Posterior vena cava (tissue), 2 donors: Measurements from ENCODE around the gene DCDC2. TPM values are rescaled to one million over a fixed set of nuclear protein-coding genes. Genes with fewer than 3 reads are reported as not detected.
"Not testable (repeated sequence)": the region's sequence is repeated elsewhere in the genome, so short reads cannot be mapped to it uniquely, and the experiment has no call there.

Source experiments
- DNase-seq: peaks from one replicate; pipeline ENCODE4 v3.0.0-alpha.2; 2020; ENCODE audit warnings: low spot score
- intact Hi-C, 2 donors: fragments of 100-400 bp; cut with DNase I; formaldehyde crosslinking; loops; one replicate each; pipeline versions ENCODE4 v1.14.1 to v1.14.2; 2022 to 2023
- long read RNA-seq, 2 donors: library from polyadenylated mRNA; unstranded; transcript quantifications; one replicate each; pipeline ENCODE4 v2.0.0, GENCODE V29; 2020 to 2021
- total RNA-seq, 2 donors: library from RNA; stranded (reverse); fragmentation: NEBNext Ultra II Directional; extraction: Animal tissue kit (Norgen Biotek cat#: 25700); gene quantifications; one replicate each; pipeline ENCODE4 v1.2.1, GENCODE V29; 2021
- donor health status: DM: yes; HTN: yes; CAD: no.
- donor health status: DM: yes; HTN: yes; CAD: no.

DCDC2 gene
- total RNA-seq, result not detected
- long read RNA-seq, donor 1, result 0 reads
- long read RNA-seq, donor 2, result 0 reads

- intact Hi-C loops, result no loop called here
- peak; percentile 81 for DNase-seq
Measured at GRCh38 chr6:24357336-24358218, at the start of gene DCDC2. TSS of gene DCDC2 (minus strand) at chr6:24358059. CDS start at chr6:24357750, 309 bp downstream.

GRCh38 chr6:24405262-24405661 lies 47.4 kb upstream of the DCDC2 start:
- no peak for DNase-seq
- intact Hi-C loops, result no loop called here

DNA sequence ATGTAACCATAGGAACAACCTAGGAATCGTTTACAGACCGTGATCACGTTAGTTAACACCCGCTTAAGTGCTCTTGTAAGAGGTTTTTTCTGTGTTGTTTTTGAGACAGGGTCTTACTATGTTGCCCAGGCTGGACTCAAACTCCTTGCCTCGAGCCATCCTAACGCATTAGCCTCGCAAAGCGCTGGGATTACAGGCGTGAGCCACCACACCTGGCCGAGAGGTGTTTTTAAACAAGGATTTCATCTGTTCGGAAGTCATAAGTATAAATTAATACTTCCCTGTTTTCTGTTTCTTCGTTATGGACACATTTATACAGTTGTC lies 45.6 kb upstream of the DCDC2 start:
- intact Hi-C loops, result no loop called here
- no peak for DNase-seq

DNA sequence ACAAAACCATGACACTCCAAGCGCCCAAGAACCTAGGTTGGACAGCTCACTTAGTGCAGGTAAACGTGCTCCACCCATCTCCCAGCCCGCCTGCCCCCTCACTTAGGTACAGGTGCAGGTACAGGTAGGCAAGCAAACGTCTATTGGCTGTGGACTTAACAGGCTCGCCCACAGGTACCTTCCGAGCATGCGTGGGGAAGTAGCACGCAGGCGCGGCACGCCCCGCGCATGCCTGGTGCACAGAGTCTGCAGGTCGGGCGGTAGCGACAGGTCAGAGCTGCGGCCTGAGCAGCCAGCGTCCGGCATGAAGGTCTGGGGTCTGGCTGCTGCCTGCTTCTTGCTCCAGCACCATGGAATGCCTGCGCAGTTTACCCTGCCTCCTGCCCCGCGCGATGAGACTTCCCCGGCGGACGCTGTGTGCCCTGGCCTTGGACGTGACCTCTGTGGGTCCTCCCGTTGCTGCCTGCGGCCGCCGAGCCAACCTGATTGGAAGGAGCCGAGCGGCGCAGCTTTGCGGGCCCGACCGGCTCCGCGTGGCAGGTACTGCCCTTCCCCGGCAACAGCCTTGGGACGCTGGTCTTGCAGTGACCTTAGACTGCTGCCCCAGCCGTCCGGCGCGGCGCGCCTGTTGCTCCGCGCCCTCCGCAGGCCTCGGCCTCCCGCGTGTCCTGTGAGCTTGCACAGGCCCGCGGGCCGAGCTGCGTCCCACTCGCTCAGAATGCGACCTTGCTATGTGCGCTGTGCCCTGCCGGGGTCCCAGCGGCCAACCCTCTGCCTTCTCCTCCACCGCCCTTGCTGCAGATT lies 45.0 kb upstream of the DCDC2 start, which contains the start of gene MRS2:
Gene MRS2, plus strand, starts transcription at position 240 of the 804 bp plus-strand sequence. Its CDS starts 111 bp downstream, at position 351.
- intact Hi-C loops, result no loop called here
- peak; percentile 93 for DNase-seq

- intact Hi-C loops, result no loop called here
- DNase-seq, result no peak
Measured at GRCh38 chr6:24401458-24401857, 43.6 kb upstream of the DCDC2 start.

- intact Hi-C loops, DNase-seq: not testable (repeated sequence)
Measured at GRCh38 chr6:24400045-24401039, 42.5 kb upstream of the DCDC2 start.

- DNase-seq, result no peak
- intact Hi-C loops, result loop anchor here in 1 of 2 donors (5.0 kb wide), 1 partner anchor 1145 kb away; no protein-coding TSS in a partner anchor
Measured at GRCh38 chr6:24397631-24398030, 39.8 kb upstream of the DCDC2 start.

- intact Hi-C loops, result loop anchor here in 1 of 2 donors (5.0 kb wide), 1 partner anchor 1145 kb away; no protein-coding TSS in a partner anchor
- no peak for DNase-seq
Measured at GRCh38 chr6:24396824-24397223, 39.0 kb upstream of the DCDC2 start.

DNA sequence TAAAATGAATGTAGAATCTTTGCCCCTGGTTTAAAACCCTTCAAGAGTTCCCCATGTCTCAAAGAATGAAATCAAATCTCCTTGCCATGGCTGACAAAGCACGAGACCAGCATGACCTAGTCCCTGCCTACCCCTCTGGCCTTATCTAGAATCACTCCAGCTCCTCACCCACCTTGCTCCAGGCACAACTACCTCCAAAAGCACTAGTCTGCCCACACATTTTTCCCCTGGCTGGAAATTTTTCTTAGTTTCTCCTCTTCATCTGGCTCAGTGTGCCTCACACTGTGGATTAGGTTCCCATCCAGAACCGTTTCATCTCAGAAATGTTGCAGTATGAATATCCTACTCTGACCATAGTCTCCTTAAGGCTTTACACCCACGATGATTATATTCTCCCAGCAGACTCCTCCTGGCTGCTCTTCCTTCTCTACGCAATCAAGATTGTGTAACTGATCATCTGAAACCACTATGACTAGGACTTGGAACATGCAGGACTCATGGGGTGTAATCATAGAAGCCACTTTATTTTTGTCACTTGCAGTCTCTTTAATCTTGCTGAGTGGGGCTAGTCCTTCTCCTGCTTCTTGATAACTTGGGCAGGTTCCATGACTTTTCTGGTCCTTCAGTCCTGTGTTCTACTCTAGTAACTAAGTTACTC lies 37.0 kb upstream of the DCDC2 start:
- intact Hi-C loops, result loop anchor here in 1 of 2 donors (5.0 kb wide), 1 partner anchor 1147 kb away; no protein-coding TSS in a partner anchor

GRCh38 chr6:24394061-24394779 lies 36.4 kb upstream of the DCDC2 start:
- intact Hi-C loops, result no loop called here
- no peak for DNase-seq

More for the DNA sequence above, 37.0 kb upstream of the DCDC2 start:
- no peak for DNase-seq

- intact Hi-C loops, result no loop called here
- DNase-seq, result no peak
Measured at GRCh38 chr6:24391756-24392405, 34.0 kb upstream of the DCDC2 start.

DNA sequence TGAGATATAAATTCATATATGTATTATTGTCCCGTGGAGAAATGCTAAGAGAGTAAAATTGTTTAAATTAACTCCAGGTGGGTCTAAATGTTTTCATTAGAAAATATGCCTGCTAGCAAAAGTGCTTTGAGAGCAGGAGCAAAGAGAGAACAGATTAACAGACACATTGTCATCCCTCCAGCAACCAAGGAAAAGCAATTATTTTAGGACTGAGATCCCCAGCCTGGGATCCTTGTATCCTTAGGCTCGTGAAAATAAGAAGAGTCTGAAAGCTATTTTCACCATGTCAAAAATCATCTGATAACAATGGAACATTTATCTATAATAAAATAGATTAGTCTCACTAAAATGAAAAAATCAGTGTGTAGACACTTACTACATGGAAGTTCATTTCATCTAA lies 33.3 kb upstream of the DCDC2 start:
- intact Hi-C loops, result no loop called here
- DNase-seq, result no peak

DNA sequence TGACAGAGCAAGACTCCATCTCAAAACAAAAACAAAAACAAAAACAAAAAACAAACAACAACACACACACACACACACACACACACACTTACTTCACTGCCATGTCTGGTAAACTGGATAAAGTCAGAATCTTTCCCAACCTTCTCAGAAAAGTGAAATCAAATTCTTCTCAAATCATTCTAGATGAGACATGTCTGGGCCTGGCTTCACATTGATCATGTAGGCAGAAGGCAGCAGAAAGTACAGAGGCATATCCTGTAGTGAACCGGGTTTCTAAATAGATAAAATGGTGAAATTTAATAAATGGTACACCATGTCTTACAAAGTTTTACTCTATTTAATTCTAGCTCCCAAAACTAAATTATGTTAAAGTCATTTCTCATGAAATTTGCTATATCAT lies 30.0 kb upstream of the DCDC2 start:
- intact Hi-C loops, result no loop called here
- no peak for DNase-seq

DNA sequence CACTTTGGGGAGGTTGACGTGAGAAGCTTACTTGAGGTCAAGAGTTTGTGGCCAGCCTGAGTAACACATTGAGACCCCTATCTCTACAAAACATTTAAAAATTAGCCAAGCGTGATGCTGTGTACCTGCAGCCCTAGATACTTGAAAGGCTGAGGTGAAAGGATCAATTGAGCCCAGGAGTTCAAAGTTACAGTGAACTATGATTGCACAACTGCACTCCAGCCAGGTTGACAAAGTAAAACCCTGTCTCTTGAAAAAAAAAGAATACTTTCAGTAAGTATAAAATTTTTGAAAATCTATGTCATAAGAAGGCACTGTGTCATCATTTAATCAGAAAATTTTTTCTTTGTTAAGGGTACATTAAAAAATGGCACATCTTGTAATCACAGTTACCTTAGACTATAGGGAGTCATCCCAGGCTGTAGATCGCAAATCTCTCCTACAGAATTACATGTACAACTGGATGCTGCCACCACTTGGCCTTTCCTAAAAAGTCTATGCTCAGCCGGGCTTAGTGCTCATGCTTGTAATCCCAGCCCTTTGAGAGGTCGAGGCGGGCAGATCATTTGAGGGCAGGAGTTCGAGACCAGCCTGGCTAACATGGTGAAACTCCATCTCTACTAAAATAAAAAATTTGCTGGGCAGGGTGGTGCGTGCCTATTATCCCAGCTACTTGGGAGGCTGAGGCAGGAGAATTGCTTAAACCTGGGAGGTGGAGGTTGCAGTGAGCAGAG lies 27.8 kb upstream of the DCDC2 start:
- no peak for DNase-seq
- intact Hi-C loops, result no loop called here

- intact Hi-C loops, DNase-seq: not testable (repeated sequence)
Measured at GRCh38 chr6:24384369-24385130, 26.7 kb upstream of the DCDC2 start.
